PFSK-1 (cell line): Measurements from ENCODE around the gene GFOD1.

Source experiments
- FOXP2 ChIP-seq: optimal IDR thresholded peaks from 2 replicates; pipeline ENCODE3; 2011; ENCODE audit warnings: borderline replicate concordance, control low read depth, inconsistent platforms; ENCODE audit not compliant: insufficient read depth; ENCODE audit errors: extremely low read length, extremely low read depth
- POLR2AphosphoS5 ChIP-seq: IDR thresholded peaks from 2 replicates; pipeline ENCODE4 v1.6.1; 2012; ENCODE audit warnings: low read depth, mild to moderate bottlenecking, control low read depth, low read length, moderate library complexity
- SIN3A ChIP-seq: IDR thresholded peaks from 2 replicates; pipeline ENCODE4 v1.6.1; 2012; ENCODE audit warnings: mild to moderate bottlenecking, low read length, moderate library complexity, borderline replicate concordance; ENCODE audit not compliant: insufficient read depth
- TAF1 ChIP-seq: IDR thresholded peaks from 2 replicates; pipeline ENCODE4 v1.6.1; 2012; ENCODE audit warnings: low read length, control low read depth, borderline replicate concordance; ENCODE audit not compliant: insufficient read depth
- TF ChIP-seq, protein P1 (sequence below), 2 experiments: IDR thresholded peaks; 2 replicates each; pipeline versions ENCODE4 v1.6.1 to v1.8.0; 2011 to 2012; ENCODE audit warnings: low read depth in 2 of 2, low read length in 2 of 2, control low read depth in 1 of 2, inconsistent platforms in 1 of 2, mild to moderate bottlenecking in 1 of 2, moderate library complexity in 1 of 2; ENCODE audit not compliant: insufficient read depth in 1 of 2

Gene GFOD1

DNA sequence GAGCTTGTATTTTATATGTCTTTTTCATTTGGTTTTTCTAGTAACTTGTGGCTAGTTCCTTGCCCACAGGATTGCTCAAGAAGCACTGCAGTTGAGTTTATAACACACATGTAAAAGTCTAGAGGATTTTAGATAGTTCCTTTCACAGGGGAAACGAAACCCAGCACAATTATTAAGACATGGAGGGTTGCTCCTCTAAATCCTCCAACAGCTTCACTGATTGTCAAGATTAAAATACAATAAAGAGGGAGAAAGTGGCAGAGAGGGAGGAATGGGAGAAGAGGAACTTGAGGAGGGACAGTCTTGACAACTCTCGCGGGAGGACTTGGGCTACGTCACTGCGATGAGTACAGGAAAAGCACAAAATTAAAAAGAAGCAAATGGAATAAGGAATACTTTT is 149.4 kb downstream of the GFOD1 start:
- no peak for TF ChIP-seq FOXP2
- no peak for TF ChIP-seq SIN3A
- no peak for TF ChIP-seq TAF1
- TF ChIP-seq, protein P1, sequence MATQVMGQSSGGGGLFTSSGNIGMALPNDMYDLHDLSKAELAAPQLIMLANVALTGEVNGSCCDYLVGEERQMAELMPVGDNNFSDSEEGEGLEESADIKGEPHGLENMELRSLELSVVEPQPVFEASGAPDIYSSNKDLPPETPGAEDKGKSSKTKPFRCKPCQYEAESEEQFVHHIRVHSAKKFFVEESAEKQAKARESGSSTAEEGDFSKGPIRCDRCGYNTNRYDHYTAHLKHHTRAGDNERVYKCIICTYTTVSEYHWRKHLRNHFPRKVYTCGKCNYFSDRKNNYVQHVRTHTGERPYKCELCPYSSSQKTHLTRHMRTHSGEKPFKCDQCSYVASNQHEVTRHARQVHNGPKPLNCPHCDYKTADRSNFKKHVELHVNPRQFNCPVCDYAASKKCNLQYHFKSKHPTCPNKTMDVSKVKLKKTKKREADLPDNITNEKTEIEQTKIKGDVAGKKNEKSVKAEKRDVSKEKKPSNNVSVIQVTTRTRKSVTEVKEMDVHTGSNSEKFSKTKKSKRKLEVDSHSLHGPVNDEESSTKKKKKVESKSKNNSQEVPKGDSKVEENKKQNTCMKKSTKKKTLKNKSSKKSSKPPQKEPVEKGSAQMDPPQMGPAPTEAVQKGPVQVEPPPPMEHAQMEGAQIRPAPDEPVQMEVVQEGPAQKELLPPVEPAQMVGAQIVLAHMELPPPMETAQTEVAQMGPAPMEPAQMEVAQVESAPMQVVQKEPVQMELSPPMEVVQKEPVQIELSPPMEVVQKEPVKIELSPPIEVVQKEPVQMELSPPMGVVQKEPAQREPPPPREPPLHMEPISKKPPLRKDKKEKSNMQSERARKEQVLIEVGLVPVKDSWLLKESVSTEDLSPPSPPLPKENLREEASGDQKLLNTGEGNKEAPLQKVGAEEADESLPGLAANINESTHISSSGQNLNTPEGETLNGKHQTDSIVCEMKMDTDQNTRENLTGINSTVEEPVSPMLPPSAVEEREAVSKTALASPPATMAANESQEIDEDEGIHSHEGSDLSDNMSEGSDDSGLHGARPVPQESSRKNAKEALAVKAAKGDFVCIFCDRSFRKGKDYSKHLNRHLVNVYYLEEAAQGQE (IDR thresholded peaks at IDR 0.05; ENCODE audit: insufficient read depth in 1 of 2, low read depth in 2 of 2, low read length in 2 of 2): no peak
- no peak for TF ChIP-seq POLR2AphosphoS5

GRCh38 chr6:13336553-13336952 is 150.8 kb downstream of the GFOD1 start:
- no peak for TF ChIP-seq POLR2AphosphoS5
- no peak for TF ChIP-seq SIN3A
- TF ChIP-seq FOXP2: no peak
- no peak for TF ChIP-seq TAF1
- TF ChIP-seq, protein P1 (IDR thresholded peaks at IDR 0.05; ENCODE audit: insufficient read depth in 1 of 2, low read depth in 2 of 2, low read length in 2 of 2): no peak

GRCh38 chr6:13334953-13335352 is 152.4 kb downstream of the GFOD1 start:
- TF ChIP-seq TAF1 (no peak), POLR2AphosphoS5 (no peak), FOXP2 (no peak), SIN3A (no peak)
- TF ChIP-seq, protein P1 (IDR thresholded peaks at IDR 0.05; ENCODE audit: insufficient read depth in 1 of 2, low read depth in 2 of 2, low read length in 2 of 2): no peak

GRCh38 chr6:13332349-13332706 is 155.1 kb downstream of the GFOD1 start:
- TF ChIP-seq FOXP2 (no peak), POLR2AphosphoS5 (no peak), SIN3A (no peak), TAF1 (no peak)
- TF ChIP-seq, protein P1 (IDR thresholded peaks at IDR 0.05; ENCODE audit: insufficient read depth in 1 of 2, low read depth in 2 of 2, low read length in 2 of 2): no peak

DNA sequence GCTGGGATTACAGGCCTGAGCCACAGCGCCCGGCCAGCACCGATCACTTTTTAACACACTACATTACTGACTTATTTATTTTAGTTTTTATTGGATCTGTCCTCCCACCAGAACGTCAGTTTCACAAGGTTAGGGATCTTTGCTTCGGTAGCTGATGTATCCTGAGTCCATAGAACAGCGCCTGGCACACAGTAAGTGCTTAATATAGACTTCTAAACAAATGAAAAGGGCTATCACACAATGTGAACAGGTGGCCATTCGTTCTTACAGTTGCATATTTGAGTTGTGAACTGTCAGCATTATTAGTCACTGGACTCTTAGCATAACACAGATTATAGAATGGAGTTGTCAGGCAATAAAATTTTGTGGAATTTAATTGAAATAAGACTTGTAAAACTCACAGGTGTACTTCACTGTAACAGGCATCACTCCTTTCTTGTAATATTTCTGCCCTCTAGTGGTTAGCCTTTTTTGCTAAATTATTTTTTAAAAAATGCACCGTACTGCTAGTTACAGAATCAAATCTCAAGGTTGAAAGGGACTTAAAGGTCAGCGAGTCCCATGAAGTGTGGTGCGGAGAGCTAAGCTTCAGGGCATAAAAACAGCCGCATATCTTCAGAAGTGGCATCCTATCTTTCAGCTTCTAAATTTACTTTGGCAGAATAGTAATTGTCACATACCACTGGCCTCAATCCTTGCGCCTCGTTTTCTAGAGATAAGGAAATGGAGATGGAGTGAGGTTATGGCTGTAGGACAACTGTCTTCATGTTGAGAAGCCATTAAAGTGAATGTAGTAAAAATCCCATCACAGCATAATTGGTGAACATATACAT is 155.7 kb downstream of the GFOD1 start:
- TF ChIP-seq TAF1 (no peak), POLR2AphosphoS5 (no peak), FOXP2 (no peak), SIN3A (no peak)
- TF ChIP-seq, protein P1 (IDR thresholded peaks at IDR 0.05; ENCODE audit: insufficient read depth in 1 of 2, low read depth in 2 of 2, low read length in 2 of 2): no peak
